Adipose tissue (tissue), 3 donors: Measurements from ENCODE around the gene RPS6KA2. TPM values are rescaled to one million over a fixed set of nuclear protein-coding genes. Genes with fewer than 3 reads are reported as not detected.

Source experiments
- H3K27ac ChIP-seq: one replicate; pipeline ENCODE4 v1.5.1; 2013; ENCODE audit warnings: low read depth, low read length
- WGBS, 3 donors: extraction: QIAGEN DNeasy Blood & Tissue Kit; methylation state at CpG; one replicate each; pipeline ENCODE4 v1.1.7; 2013; 5-methylcytosine and 5-hydroxymethylcytosine counted together
- polyA plus RNA-seq, 3 donors: library from polyadenylated mRNA; stranded (reverse); fragments of 200-250 nt; gene quantifications; one replicate each; pipeline ENCODE4 v1.2.3, GENCODE V29; 2013
- donor health status: healthy with polysubstance abuse.
- donor health status: Bipolar disorder and iron deficiency.
- donor health status: healthy.

RPS6KA2 gene
- polyA plus RNA-seq, 3 donors, result 15.8 to 31.8 (median 23.5) TPM

DNA sequence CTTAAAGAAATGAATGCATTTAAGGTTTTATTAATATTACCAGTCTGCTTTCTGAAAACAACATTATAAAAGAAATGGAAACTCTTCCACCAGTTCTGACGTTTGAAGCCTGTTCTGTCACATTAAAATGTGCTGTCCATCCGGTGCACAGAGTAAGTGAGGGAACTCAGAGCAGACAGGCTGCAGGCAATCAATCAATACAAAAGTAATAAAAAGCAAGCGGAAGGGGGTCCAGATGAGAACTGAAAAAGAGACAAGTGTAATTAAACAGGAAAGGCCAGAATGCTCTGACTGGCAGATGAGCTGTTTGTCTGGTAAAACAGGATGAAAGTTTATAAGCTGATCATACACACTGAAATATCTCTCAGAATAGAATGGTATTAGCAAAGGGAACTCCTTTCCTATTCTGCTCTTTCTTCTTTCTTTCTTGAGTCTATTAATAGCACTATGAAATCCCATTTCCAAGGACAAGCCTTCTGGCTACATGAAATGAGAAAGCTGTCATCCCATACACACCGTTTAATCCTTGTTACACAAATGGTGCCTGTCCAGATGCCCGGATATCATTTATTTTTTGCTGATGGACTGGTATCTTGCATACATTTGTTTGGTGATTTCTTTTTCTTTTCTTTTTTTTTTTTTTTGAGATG is 134.8 kb downstream of the RPS6KA2 start:
- no peak overlapping the region for H3K27ac ChIP-seq
- 82 to 83% (median 82%) methylated on average over 5 of the region's 5 CpGs for WGBS, 3 donors

DNA sequence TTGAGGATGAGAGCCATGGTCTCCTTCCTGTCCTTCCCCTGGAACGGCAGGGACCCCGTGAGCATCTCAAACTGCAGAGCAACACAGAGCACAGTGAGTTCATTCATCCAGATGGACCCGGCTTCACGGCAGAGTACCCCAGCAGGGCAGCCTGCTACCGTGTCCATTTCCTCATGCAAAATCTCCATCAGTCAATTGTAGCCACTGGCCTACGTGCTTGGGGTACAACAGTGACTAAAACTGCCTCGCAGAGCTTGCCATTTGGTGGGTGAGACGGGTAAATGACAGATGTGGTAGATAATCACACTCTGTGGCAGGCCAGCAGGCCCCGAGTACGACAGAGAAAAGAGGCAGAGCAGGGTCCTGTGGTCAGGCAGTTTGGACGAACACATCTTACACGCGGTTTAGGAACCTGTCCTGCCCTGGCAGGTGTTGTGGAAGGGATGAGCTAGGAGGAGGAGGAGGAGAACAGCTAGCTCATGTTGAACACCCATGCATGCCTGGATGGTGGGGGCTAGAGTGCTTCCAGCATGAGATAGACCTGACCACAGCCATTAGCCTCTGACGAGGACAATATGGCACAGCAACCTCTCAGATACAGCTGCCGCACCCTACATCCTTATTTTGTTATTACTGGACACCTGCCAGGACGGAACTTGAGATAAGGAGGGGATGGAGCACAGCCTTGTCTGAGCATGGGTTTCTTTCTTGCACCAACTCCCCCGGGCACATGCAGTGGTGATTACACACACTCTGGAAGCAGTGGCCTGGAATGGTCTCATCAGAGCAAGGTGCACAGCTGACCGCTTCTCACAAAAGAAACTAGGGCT is 136.2 kb downstream of the RPS6KA2 start:
- H3K27ac ChIP-seq, result no peak overlapping the region
- 79 to 81% (median 80%) methylated on average over 18 of the region's 18 CpGs for WGBS, 3 donors

DNA sequence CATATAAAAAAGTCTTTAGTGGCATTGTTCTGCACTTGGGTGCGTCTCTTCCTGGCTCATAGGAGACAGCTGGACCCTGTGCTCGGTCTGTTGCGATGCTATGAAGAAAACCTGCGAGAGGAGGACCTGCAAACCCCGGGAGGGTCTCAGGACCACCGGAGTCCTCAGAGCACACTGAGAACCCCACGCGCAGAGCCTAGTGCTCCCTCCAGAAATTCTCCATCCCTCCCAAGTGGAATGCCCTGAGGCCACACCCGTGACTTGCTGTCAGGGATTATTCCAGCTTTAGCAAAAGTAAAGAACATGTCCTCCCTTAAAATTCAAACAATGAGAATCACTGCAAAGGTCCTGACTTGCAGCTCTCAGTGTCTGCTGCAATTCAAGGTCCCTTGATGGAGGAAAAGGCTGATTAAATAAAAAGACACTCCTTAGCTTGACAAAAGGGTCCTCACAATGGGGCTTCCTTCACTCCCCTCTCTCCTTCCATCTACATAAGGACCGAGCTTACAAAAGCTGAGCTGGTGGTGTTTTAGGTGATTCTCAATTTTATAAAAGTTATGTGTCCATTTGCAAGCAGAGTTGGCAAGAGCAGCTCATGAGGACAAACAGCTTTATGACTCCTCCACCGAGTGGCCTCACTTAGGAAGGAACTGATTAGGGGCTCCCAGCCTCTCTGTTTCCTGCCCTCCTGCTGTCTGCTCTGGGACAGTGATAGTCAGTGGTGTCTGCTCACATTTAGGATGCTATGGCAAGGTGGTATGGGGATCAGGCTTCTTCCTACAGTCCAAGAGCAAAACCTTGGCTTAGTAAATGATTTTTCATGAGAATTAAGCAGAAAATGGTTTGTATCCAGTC is 137.5 kb downstream of the RPS6KA2 start:
- WGBS, 3 donors, result 88 to 89% (median 89%) methylated on average over 11 of the region's 11 CpGs
- H3K27ac ChIP-seq, result no peak overlapping the region

DNA sequence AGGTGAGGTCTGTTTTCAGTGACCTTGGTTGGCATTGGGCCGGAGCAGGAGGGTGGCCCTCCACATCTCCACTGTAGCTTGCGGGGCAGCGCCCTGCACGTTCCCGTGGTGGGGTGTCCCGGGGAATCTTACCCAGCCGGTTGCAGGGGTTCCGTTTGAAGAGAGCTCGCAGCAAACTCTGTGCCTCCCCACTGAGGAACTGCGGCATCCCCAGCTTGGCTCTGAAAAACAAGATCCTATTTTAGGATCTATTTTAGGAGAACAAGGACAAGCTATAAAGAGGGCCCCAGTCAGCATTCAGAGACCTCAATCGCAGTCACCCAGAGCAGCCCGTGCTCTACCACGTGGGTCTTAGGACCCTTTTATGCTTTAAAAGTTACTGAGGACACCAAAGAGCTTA is 138.3 kb downstream of the RPS6KA2 start:
- WGBS, 3 donors, result 90 to 94% (median 94%) methylated on average over 13 of the region's 13 CpGs
- H3K27ac ChIP-seq, result no peak overlapping the region

DNA sequence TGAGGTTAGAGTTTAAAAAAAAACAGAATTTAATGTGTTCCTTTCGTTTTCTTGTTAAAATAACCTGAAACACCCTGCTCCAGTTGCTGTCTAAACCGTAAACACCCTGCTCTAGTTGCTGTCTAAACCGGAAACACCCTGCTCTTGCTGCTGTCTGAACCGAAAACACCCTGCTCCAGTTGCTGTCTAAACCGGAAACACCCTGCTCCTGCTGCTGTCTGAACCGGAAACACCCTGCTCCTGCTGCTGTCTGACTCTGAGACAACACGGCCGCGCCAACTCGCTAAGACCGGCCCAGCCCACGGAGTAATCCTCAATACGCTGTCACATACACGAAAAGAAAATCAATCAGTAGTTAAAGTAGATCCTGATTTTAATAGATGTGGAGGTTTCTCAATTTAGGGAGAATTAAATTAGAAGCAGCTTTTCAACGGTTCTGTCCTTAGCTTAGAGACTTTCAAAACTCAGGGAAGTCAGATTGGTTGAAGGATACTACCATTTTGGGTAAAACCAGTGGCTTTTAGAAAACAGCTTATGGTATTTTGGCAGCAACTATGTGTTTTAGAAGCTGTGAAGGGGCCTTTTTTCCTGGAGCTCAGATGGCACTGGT is 138.9 kb downstream of the RPS6KA2 start:
- 29 to 71% (median 31%) methylated on average over 15 of the region's 15 CpGs for WGBS, 3 donors
- H3K27ac ChIP-seq, result no peak overlapping the region

- WGBS, 3 donors, result 93 to 99% (median 95%) methylated on average over 11 of the region's 11 CpGs
- H3K27ac ChIP-seq, result no peak overlapping the region
Observed at GRCh38 chr6:166487148-166487547, 139.9 kb downstream of the RPS6KA2 start.

DNA sequence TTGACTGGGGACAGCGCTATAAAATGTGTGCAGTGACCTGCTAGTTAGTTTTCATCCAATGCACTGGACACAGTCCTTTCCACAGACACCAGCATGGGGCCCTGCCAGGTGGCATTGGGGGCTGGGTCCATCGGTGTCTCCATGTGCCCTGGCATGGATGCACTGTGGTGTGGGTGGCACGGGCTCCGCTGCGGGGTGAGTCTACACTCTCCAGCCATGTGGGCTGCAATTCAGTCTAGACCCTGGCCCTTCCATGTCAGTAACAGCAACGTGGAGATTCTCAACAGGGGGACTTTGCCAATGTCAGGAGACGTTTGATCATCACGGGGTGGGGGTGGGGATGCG is 140.5 kb downstream of the RPS6KA2 start:
- no peak overlapping the region for H3K27ac ChIP-seq
- 94 to 98% (median 94%) methylated on average over 9 of the region's 9 CpGs for WGBS, 3 donors

GRCh38 chr6:166485651-166486535 is 141.2 kb downstream of the RPS6KA2 start:
- WGBS, 3 donors, result 88 to 90% (median 89%) methylated on average over 20 of the region's 20 CpGs
- no peak overlapping the region for H3K27ac ChIP-seq

DNA sequence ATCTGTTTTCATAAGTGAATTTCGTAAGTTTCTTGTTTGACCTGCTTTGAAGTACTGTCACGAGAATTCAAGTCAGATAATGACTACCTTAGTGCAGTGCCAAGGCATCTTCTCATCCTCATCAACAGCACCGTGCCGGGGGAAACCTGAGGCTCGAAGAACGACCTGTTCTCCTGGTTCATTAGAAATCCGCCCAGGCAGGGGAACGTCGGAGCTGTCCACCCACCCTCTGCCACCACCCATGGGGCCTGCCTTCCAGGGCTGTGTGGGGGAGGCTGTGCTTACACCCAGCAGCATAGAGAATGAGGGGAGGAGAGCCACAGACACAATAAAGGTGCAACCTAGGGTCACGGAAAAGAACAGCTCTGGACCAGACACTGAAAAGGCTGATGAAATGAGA is 142.2 kb downstream of the RPS6KA2 start:
- H3K27ac ChIP-seq, result no peak overlapping the region
- WGBS, 3 donors, result 83 to 88% (median 86%) methylated on average over 10 of the region's 10 CpGs

- WGBS, 3 donors, result 93 to 95% (median 93%) methylated on average over 15 of the region's 15 CpGs
- no peak overlapping the region for H3K27ac ChIP-seq
Observed at GRCh38 chr6:166483573-166484250, 143.3 kb downstream of the RPS6KA2 start.

- WGBS, 3 donors, result 92 to 97% (median 95%) methylated on average over 10 of the region's 10 CpGs
- H3K27ac ChIP-seq, result no peak overlapping the region
Observed at GRCh38 chr6:166483026-166483425, 144.0 kb downstream of the RPS6KA2 start.

DNA sequence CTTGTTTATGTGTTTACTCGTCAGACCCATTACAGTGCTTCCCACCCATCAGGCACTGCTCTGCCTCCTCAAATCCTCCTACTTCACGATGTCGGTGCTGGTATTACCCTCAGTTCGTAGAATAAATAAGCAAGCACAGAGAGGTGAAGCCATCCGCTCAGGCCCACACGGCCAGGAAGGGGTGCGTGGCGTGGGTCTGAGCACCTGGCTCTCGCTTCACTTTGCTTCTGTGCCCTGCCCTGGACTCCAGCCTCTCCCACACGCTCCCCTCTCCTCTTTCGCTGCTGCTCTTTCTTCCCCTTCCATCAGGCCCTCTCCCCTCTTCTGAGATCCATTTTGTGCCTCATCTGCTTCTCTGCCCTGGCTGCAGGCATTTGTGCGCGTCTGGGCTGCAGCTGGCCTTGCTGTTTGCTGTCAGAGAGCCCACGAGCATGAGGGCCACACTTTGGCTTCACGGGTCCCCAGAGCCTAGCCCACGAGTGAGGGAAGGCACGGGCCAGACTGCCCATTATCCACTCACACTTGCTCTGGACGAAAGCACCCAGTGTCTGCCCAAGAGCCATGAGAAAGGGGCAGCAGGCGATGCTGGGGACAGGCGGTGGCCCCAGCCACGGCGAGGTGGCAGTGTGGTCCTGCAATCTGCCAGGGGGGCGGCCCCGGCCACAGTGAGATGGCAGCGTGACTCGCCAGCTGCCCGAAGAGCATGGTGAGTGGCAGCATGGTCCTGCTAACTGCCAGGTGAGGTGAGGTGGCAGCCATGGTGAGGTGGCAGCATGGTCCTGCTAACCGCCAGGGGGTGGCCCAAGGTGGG is 148.1 kb downstream of the RPS6KA2 start:
- no peak overlapping the region for H3K27ac ChIP-seq
- WGBS, 3 donors, result 94 to 96% (median 95%) methylated on average over 28 of the region's 28 CpGs

DNA sequence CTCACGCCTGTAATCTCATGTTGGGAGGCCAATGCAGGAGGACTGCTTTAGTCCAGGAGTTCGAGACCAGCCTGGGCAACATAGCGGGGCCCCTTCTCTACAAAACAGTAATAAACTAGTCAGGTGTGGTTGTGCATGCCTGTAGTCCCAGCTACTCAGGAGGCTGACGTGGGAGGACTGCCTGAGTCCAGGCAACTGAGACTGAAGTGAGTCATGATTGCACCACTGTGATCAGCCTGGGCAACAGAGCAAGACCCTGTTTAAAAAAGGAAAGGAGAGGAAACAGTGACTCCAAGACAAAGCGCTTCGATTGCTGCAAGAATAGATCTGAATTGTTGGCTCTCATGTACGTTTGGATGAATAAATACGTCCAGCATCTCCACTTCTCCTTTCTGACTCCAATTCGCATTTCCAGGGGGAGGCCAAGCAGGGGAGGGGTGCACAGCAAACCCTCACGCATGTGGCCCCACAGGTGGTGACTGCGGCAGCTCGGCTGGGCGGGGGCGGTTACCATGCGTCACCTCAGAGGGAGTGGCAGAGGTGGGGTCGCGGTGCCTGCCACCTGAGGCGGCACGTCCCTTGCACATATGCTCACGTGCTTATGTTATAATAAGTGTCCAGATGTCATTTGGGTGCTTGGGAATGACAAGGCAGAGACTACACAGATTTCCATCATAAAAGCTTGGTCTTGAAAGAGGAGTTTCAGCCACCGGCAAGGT is 149.2 kb downstream of the RPS6KA2 start:
- H3K27ac ChIP-seq, result no peak overlapping the region
- 92 to 93% (median 93%) methylated on average over 21 of the region's 21 CpGs for WGBS, 3 donors

DNA sequence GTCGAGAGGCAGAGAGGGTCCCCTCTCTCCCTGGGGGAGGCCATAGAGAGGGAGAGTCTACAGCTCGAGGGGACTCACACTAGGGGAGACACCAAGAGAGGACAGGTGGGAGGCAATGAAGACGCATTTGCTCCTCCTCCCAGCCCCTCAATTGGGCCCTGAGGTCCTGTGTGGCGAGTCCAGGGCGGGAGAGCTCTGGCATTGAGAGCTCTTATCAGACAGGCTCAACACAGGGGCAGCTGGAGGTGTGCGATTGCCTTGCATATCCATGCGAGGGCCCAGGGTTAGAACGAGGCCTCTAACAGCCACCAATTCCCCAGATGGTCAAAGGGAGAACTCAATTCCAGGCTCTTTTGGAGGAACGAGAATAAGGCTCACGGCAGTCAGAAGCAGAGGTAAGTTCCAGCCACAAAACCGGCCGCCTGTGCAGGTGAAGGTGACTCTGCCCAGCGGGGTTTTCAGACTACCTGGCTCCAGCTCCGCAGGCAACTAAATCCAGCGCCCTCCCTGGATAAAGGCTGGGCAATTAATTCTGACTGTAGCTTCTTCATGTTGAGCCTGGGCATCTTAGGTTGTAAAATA is 150.3 kb downstream of the RPS6KA2 start:
- no peak overlapping the region for H3K27ac ChIP-seq
- 90 to 94% (median 92%) methylated on average over 15 of the region's 15 CpGs for WGBS, 3 donors

DNA sequence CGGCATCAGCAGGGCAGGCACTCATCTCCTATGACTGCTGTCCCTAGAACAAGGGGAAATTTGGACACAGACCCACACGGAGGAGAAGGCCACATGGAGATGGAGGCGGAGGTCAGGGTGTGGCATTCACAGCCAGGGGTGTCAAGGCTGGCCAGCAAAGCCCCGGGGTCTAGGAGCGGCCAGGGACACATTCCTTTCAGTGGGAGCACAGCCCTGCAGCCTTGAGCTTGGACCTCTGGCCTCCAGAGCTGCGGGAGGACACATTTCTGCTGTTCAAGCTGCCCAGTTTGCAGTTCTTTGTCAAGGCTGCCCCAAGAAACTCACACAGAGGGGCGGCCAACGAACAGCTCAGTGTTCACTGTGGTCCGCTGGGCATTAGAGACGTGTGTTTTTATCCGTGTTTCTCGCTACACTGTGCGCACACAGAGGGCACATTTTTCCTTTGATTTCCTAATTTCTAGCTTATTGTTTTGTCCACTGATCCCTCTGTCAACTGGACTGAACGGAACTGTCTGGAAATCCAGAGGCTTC is 150.9 kb downstream of the RPS6KA2 start:
- no peak overlapping the region for H3K27ac ChIP-seq
- 86 to 91% (median 90%) methylated on average over 14 of the region's 14 CpGs for WGBS, 3 donors
